Glomerular endothelial cell (primary cell): ENCODE measurements around the gene ARPC2. TPM values are rescaled to one million over a fixed set of nuclear protein-coding genes. Genes with fewer than 3 reads are reported as not detected.

Experiments used
- DNase-seq: peaks from one replicate; pipeline ENCODE4 v3.0.0-alpha.2; 2011; ENCODE audit warnings: low read depth, low spot score; ENCODE audit errors: extremely low read depth
- total RNA-seq: library from RNA; depleted of rRNA; stranded (reverse); fragments of >200 nt; gene quantifications from 2 replicates; pipeline ENCODE4 v1.2.3, GENCODE V29; 2015

Gene ARPC2
- total RNA-seq, 1 donor from 2014 or later = 530 TPM

DNA sequence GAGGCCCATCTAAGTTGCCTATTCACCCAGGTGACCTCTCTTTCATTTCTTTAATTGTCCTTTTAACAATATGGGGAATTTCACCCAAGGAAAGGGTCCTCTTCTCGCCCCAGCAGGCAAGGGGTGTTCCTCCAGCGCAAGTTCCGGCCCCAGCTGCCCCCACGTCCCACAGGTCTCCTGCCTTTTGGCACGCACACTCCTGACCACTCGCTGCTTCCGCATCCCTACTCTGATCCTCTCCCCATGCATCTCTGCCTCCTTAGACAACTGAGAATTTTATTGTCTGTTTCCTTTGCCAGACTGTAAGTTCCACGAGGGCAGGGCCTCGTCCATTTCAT is 684 bp upstream of the ARPC2 start:
- no peak for DNase-seq

DNA sequence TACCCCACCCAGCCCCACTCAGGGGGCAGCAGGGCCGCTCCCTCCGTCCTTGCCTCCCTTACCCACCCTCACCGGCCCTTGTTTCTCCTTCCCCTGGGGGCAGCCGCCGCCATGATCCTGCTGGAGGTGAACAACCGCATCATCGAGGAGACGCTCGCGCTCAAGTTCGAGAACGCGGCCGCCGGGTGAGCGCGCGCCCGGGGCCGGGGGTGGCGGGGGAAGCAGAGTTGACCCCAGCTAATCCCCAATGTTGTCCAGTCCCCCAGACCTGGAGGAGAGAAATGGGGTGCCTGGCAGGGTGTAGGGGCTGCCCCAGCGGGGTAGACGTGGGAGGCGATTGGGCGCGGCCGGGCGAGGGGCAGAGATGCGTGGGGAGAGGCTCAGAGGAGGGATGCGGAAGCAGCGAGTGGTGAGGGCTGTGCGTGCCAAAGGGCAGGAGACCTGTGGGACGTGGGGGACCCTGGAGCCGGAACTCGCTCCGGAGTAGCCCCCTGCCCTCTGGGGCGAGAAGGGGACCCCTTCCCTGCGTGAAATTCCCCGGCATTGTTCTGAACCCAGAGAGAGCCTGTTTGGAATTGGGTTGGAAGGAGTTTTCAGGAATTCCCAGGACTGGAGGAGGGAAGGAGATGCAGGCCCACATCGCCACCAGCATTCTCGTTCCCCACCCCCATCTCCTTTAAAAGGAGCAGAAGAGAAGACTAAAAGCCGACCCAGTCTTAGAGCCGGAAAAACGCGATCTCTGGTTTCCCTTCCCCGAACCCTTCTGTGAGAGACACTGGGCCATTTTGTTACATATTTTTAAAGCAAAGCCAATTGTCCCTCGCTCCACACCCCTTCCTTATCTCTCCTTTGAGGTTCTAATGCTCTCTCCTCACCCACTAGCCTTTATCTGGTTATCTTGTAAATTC is 625 bp downstream of the ARPC2 start:
- DNase-seq = no peak

DNA sequence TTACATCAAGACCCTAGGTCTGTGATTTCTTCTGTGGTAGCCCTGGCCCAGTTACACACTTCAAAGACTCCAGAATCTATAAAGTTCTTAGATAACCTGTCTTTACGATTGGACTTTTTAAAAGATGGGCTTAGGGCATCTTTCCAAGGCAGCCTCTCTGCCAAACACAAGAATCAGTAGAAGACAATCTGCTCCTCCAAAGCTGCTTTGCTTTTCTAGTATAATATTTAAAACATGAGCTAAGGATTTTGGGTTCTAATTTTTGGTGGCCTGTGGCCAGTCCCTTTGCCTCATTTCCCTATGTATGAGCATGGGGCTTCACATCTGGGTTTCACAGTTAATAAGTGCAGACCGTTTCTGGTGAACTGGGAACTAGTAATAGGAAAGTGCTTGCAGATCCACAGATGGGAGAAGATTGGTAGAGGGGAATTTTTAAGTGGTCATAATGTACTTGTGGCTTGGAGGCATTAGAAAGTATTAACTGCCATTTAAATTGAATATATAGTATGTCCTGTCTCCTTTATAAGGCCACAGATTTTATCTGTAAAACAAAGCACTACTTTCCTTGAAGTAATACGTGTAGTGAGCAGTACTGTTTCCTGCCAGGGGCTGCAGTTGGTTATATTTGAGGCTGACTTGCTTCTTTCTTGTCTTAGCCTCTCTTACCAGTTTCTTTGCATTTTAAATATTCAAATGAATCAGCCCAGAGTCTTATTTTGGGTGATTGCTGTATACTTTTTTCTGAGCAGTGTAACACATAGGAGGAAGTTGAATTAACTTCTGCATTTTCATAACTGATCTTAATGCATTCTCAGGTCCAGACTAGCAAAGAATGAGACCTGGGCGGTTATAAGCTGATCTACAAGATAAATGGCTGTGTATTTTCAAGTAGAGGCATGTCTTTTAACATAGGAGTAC is 1.5 kb downstream of the ARPC2 start:
- DNase-seq = no peak

DNA sequence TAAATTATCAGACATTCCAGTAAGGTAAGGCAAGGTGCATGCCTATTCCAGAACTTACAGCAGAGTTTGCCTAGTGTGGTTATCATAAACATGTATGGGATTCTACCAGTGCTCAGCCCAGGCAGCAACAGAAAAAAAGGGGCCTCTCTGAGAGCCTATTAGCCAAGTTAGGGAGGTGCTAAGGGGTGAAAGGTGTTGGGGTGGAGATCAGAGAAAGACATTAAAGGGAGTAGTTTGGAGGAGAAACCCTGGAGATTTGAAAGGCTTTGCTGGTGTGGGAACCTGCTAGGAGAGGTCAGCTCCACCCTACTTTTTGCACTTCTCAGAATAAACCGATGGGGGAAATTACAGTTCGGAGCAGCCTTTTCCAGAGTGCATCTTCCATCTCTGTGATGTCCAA is 2.9 kb downstream of the ARPC2 start:
- no peak for DNase-seq

DNA sequence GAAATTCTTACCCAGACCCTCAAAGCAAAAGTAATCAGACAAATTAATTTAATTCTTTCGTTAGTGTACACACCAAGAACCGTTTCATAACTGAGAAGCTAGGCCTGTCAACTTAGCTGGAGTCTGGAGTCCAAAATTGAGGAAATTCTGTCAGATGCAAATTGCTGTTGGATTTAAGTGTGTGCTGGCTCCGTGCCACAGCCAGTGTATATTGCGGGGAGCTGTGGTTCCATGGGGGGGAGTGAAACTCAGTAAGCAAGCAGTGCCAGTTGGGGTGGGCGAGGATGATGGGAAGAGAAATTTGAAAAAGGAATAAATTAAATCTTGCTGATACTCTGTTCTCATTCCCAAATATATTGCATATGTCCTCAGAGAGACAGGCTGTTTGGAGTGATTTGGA is 4.0 kb downstream of the ARPC2 start:
- DNase-seq = no peak

DNA sequence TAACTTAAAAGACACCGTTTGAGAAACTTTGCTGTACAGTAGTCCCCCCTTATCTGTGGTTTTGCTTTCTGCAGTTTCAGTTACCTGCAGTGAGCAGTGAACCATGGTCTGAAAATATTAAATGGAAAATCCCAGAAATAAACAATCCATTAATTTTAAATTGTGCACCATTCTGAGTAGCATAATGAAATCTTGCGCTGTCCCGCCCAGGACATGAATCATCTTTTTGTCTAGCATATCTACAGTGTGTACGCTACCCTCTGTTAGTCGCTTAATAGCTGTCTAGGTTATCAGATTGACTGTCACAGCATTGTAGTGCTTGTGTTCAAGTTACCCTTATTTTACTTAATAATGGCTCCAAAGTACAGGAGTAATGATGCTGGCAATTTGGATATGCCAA is 6.1 kb downstream of the ARPC2 start:
- DNase-seq = no peak

DNA sequence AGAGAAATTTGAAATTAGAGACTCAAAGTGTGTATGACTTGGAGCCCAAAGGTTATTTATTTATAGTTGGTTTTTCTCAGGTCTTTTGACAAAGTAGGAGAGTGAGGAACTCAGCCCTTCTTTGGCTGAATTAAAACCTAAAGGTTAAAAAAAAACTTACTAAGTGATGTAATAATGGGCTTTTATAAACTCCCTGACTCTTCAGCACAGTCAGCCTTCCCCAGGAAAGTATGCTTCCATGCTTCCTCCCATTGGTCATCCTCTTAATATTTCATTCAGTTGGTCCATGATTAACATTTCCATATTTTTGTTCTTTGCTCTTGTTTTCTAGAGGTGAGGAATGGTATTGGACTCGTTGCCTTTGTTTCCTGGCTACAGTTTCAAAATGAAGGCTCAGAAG is 7.2 kb downstream of the ARPC2 start:
- no peak for DNase-seq

DNA sequence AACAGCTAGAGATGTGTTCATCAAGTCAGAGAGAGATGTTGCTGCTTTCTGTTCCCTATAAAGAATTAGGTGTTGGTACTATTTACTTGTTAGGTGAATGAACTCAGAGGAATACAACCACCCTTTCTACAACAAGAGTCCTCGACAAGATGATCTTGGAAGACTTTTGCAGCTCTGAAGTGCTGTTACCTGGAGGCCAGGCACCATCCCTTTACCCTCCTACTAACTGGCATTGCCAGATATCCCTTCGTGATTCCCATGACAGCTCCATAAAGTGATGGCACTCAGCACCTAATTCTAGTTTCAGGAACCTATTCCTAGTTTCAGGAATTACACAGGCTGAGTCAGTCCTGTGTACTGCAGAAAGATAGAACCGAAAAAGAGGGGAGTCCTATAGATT is 9.9 kb downstream of the ARPC2 start:
- DNase-seq = no peak

DNA sequence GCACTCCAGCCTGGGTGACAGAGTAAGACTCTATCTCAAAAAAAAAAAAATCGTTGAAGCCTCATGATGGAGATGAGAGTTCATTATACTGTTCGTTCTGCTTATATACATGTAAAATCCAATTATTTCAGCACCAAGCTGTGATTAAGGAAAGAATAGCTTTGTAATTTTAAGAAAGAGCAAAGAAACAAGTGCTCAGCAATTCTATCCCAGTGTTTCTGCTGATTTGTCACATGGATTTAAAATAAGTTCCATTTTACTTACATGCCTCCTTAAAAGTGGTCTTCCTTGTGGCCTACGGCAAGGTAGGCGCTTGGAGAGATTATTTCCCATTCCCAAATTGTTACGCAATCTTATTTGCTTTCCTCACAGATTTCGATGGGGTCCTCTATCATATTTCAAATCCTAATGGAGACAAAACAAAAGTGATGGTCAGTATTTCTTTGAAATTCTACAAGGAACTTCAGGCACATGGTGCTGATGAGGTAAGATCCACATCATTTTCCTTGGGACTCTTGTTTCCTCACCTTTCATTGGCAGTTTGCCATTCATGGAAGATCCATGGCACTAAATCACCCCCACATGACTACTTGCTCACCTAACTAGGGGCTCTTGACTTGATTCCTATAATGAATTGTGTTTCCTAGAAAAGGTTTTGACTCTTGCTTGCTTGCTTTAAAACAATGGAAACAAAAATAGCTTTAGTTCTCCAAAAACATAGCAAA is 11.5 kb downstream of the ARPC2 start:
- DNase-seq = no peak

DNA sequence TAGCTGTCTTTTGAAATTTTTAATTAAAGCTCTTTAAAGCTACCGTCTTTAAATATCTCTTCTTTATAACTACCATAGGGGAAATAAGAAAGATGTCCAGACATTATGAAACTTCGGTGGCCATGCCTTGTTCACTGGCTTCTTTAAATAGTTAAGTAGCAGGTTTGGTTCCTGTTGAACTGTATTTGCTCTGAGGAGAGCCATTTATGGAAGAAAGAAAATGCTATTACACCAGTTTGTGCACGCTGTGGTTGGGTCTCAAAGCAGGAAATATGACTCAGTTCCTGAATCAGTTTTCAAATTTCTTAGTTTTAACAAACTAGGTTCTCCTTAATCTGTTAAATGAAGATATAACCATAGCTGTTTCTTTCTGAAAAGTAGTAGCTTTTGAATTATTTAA is 12.2 kb downstream of the ARPC2 start:
- peak; percentile 64 for DNase-seq

DNA sequence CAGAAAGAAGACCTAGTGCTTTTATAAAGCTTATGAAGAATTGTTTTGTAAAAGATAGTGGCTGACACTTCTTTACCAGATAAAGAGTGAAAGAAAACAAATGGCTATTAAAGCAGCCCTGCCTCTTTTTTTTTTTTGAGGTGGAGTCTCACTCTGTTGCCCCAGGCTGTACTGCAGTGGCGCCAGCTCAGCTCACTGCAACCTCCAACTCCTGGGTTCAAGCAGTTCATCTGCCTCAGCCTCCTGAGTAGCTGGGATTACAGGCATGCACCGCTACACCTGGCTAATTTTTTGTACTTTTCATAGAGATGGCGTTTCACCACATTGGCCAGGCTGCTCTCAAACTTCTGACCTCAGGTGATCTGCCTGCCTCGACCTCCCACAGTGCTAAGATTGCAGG is 12.9 kb downstream of the ARPC2 start:
- DNase-seq = no peak

DNA sequence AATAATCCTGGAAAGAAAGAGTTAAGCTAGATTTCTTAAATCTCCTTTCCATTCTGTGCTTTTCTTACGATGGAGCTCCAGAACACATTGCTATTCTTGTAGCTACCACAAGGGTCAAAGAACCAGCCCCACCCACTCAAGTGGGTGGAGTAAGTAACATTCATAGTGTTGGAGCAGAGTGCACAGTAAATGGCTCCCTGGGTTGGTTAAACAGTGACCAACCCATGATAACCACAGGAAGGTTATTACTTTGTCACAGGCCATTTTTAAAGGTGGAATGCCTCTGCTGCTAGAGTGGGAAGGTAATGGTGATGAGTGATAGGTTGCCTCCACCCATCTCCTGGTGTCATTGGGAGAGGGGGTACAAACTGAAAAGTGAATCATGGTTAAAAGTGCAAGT is 13.9 kb downstream of the ARPC2 start:
- DNase-seq = no peak

DNA sequence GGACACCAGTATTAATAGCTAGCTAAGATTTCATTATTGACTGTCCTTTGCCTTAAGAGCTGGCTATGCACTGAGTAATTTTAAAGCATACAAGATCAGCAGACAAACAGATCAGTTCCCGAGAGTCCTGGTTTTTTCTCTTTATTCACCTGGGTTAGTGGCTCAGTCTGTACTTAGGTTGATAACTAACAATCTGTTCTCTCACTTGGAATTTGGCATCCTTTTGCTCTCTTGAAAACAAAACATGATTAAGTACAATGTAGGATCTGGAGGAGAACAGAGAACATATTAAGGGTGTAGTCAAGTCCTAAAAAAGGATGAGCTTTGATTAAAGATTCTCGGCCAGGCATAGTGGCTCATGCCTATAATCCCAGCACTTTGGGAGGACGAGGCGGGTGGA is 16.6 kb downstream of the ARPC2 start:
- no peak for DNase-seq

DNA sequence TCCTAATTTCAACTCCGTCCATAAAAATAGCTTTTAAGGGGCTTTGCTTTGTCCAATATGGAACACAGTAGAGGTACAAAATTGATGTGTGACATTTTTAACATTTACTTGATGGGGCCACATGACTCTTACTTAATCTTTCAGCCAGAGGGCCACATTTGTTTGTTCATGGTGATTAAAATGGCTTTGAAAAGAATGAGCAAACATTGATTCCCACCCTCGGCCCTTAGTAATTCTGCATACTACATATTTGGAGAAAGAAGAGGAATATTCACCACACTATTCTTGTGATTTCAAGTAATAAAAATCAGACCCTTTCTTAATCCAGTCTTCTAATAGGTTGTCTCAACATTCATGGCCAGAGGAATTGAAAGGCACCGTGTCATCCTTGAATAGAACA is 17.5 kb downstream of the ARPC2 start:
- DNase-seq = no peak

DNA sequence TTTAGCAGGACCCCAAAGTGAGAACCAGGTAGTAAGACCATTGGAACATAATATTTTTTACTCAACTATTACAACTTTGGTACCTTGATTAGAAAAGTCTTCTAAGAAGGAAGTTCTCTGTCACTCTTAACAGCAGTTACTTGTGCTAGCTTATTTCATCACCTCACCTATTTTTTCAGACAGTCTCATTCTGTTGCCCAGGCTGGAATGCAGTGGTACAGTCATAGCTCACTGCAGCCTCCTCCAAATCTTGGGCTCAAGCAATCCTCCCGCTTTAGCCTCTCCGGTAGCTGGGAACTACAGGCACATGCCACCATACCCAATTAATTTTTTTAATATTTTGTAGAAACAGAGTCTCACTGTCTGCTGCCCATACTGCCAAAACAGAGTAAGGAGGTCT is 18.0 kb downstream of the ARPC2 start:
- DNase-seq = no peak

DNA sequence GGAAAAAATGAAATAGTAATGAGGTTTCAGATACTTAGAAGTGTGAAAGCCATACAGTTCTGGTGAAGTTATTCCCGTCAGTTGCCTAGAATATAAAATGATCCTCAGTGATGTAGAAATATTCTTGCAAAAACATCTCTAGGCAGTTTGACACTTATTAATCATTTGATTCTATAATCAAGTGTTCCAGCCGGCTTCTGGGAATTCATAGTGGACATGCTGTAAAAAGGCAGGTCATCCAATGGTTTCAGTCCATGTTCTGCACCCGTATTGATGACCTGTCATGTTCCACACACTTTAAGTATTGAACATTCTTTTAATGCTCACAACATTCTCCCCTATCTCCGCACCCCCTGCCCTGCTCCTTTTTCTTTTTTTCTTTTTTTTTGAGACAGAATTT is 19.8 kb downstream of the ARPC2 start:
- DNase-seq = no peak

DNA sequence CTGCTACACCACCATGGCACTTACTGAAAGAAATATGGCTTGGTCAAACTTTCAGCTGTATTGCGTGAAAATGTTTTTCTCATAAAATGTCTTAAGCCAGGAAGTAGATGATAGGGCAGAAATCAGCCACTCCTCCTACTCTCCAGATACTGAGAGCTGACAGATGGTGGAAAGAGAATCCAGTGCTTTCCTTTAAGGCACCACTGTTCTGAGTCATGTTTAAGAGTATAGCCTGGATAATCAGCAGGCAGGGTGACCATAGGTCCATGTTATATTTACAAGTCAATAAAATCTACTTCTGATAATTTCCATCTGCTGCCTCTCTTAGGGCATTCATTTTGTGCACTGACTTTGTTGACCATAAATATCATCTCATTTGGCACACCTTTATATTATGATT is 21.9 kb downstream of the ARPC2 start:
- DNase-seq = no peak

DNA sequence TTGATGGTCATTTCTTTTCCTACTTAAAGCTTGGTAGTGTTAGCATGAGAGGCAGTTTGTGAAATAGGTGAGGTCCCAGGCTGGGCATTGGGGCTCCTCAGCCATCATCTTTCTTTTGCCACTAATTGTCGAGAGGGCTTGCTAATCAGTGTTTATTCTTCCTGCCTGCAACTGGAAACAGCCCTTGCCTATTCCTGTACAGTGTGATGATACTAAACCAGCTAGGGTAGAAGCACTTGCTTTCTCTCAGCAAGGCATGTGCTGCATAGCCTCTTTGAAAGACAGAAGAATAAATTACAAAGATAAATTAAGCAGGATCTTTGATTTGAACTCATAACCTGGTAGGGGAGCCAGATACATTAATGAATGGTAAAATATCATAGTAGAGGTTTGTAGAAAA is 27.2 kb downstream of the ARPC2 start:
- no peak for DNase-seq

DNA sequence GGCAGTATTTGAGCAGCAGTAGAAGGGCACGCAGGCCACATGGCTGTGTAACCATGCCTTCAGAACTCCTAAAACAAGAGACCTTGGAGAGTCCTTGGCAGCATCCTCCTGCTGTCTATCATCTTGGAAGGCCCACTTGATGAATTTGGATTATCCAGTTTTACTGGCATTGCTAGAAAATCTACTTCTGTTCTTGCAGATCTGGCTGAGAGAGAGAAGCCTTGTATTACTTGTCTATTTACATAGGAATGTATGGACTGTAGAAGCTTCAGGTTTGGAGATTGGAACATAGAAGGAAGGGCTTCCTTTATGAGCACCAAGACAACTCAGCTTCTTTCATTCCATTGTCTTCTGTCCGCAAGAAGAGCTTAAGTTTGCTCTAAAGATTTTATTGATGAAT is 27.7 kb downstream of the ARPC2 start:
- DNase-seq = no peak

DNA sequence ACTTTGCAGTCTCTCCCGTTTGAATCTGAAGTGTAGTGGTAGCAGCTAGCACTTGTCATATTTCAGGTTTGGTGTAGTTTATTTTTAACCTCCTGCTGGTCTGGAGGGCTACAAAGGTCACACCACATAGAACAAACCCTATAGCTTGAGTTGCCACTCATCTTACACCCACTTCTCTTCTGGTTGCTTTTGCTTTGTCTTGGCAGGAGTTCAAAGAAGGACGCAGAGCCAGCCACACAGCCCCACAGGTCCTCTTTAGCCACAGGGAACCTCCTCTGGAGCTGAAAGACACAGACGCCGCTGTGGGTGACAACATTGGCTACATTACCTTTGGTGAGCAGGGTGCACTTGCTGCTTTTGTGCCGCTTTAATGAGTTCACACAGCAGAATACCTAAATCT is 28.2 kb downstream of the ARPC2 start:
- no peak for DNase-seq

DNA sequence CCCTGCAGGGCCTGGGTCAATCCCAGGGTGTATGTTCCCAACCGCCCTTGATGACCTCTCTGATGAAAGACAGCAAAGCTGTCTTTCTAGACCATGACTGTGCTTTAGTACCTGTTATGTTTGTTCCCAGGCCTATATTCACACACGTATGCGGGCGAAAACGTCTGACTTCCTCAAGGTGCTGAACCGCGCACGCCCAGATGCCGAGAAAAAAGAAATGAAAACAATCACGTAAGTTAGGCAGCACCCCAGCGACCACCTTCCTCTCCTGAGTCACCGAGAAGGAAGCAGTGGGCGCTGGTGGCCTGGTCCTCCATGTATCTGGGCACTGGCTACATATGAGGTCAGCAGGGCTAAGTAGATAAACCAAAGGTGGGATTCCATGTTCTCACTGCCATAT is 32.7 kb downstream of the ARPC2 start:
- DNase-seq = no peak
